HG03439 (cell line): ENCODE results near the gene RNU1-2.
"Not testable (repeated sequence)": the region's sequence is repeated elsewhere in the genome, so short reads cannot be mapped to it uniquely, and the experiment has no call there.

Experiments
- ATAC-seq: cut with Tn5 transposase; IDR thresholded peaks from one replicate; pipeline ENCODE4 v1.9.1; 2021; ENCODE audit warnings: mild to moderate bottlenecking, moderate library complexity; ENCODE audit not compliant: unreplicated experiment

Gene RNU1-2

GRCh38 chr1:16895598-16896315 is at the start of gene RNU1-2:
TSS of gene RNU1-2 (plus strand) at chr1:16895980.
- peak; percentile 99 for ATAC-seq

- ATAC-seq, result not testable (repeated sequence)
Observed at GRCh38 chr1:16856201-16856600, 39.6 kb upstream of the RNU1-2 start.

GRCh38 chr1:16859167-16860041 is 36.4 kb upstream of the RNU1-2 start:
- not testable (repeated sequence) for ATAC-seq

- not testable (repeated sequence) for ATAC-seq
Observed at GRCh38 chr1:16860048-16860447, 35.7 kb upstream of the RNU1-2 start.

GRCh38 chr1:16861832-16862245 is 33.9 kb upstream of the RNU1-2 start:
- ATAC-seq, result not testable (repeated sequence)

- not testable (repeated sequence) for ATAC-seq
Observed at GRCh38 chr1:16862415-16862814, 33.4 kb upstream of the RNU1-2 start.

GRCh38 chr1:16863024-16863423 is 32.8 kb upstream of the RNU1-2 start:
- ATAC-seq, result not testable (repeated sequence)

- not testable (repeated sequence) for ATAC-seq
Observed at GRCh38 chr1:16866926-16867707, 28.7 kb upstream of the RNU1-2 start.

GRCh38 chr1:16868787-16869186 is 27.0 kb upstream of the RNU1-2 start:
- ATAC-seq, result not testable (repeated sequence)

GRCh38 chr1:16869996-16870395 is 25.8 kb upstream of the RNU1-2 start:
- not testable (repeated sequence) for ATAC-seq

- ATAC-seq, result not testable (repeated sequence)
Observed at GRCh38 chr1:16871171-16871570, 24.6 kb upstream of the RNU1-2 start.

GRCh38 chr1:16872152-16873075 is 23.4 kb upstream of the RNU1-2 start:
- not testable (repeated sequence) for ATAC-seq

GRCh38 chr1:16873076-16873879 is 22.5 kb upstream of the RNU1-2 start:
- not testable (repeated sequence) for ATAC-seq

- ATAC-seq, result not testable (repeated sequence)
Observed at GRCh38 chr1:16874968-16875765, 20.6 kb upstream of the RNU1-2 start.

GRCh38 chr1:16881742-16882141 is 14.0 kb upstream of the RNU1-2 start:
- ATAC-seq, result not testable (repeated sequence)

- no peak for ATAC-seq
Observed at GRCh38 chr1:16882986-16883385, 12.8 kb upstream of the RNU1-2 start.

- not testable (repeated sequence) for ATAC-seq
Observed at GRCh38 chr1:16884487-16884886, 11.3 kb upstream of the RNU1-2 start.
